Activated naive CD8-positive, alpha-beta T cell (primary cell): ENCODE measurements around the gene TMEM176A.

Experiments
- H3K27ac Mint-ChIP-seq: one replicate; pipeline ENCODE4 v1.8.0; 2021; ENCODE audit warnings: mixed read lengths
- H3K27me3 Mint-ChIP-seq: one replicate; pipeline ENCODE4 v1.8.0; 2021; ENCODE audit warnings: mixed read lengths
- H3K36me3 Mint-ChIP-seq: one replicate; pipeline ENCODE4 v1.8.0; 2021; ENCODE audit warnings: mixed read lengths
- H3K4me1 Mint-ChIP-seq: one replicate; pipeline ENCODE4 v1.8.0; 2021; ENCODE audit warnings: low read depth, mixed read lengths
- H3K4me3 Mint-ChIP-seq: one replicate; pipeline ENCODE4 v1.8.0; 2021; ENCODE audit warnings: mild to moderate bottlenecking, mixed read lengths
- H3K9me3 Mint-ChIP-seq: one replicate; pipeline ENCODE4 v1.8.0; 2021; ENCODE audit warnings: low read depth, mixed read lengths

Gene TMEM176A

DNA sequence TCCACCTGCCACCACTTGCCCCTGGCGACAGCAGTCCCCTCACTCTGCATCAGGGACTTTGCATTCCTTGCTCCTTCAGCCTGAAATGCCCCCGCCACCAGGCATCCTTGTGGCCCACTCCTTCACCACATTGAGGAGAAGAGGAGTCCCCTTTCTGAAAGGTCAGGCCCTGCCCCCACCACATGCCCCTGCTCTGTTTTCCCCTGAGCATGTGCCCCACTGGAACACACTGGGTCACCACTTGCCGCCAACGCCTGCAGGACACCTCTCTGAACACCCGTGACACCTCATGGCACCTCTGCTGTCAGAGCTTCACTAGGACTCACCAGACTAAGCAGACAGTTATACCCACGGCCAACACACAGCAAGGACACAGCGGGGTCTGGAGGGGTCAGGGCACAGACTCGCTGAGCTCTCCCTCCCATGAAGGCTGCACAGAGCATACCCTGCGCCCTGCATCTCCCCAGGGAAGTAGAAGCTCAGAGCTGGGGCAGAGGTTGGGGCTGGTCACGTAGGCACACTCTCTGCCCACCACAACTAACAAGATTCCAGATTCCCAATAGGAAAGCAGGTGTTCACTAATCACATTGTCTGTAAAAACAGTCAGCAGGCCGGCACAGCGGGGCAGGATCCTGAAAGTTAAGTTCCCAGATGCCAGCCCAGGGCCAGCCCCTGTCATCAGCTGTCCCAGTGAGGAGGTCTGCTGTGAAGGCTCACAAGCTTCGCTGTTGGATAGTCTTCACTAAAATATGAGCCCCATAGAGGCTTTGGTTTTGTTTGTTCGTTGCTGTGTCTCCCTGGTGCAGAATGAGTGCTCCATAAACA is 45.9 kb downstream of the TMEM176A start:
- no peak overlapping the region for H3K27ac Mint-ChIP-seq
- peaks cover 8% of the 10 kb centered on the region for H3K27me3 Mint-ChIP-seq
- H3K4me1 Mint-ChIP-seq = no peaks in the 10 kb centered on the region
- H3K4me3 Mint-ChIP-seq = no peak overlapping the region
- H3K36me3 Mint-ChIP-seq = no peaks in the 10 kb centered on the region
- no peaks in the 10 kb centered on the region for H3K9me3 Mint-ChIP-seq

DNA sequence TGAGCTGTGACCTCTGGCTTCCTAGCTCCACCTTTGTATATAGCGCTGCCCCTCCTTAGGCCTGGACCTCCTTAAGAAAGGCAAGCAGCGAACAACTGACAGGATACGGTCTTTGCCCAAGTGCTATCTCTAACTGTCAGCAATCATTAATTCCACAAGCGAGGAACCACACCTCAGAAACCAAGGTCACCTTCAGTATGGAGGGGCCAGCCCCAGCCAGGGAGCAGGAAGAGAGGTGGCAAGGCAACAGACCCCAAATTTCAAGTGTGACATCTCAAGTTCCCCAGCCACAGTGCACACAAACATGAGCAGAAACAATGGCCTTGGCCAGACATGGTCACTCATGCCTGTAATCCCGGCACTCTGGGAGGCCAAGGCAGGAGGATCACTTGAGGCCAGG is 47.0 kb downstream of the TMEM176A start:
- no peaks in the 10 kb centered on the region for H3K9me3 Mint-ChIP-seq
- H3K27me3 Mint-ChIP-seq = peaks cover 13% of the 10 kb centered on the region
- no peak overlapping the region for H3K4me3 Mint-ChIP-seq
- H3K36me3 Mint-ChIP-seq = no peaks in the 10 kb centered on the region
- H3K4me1 Mint-ChIP-seq = peaks cover 2% of the 10 kb centered on the region
- no peak overlapping the region for H3K27ac Mint-ChIP-seq

DNA sequence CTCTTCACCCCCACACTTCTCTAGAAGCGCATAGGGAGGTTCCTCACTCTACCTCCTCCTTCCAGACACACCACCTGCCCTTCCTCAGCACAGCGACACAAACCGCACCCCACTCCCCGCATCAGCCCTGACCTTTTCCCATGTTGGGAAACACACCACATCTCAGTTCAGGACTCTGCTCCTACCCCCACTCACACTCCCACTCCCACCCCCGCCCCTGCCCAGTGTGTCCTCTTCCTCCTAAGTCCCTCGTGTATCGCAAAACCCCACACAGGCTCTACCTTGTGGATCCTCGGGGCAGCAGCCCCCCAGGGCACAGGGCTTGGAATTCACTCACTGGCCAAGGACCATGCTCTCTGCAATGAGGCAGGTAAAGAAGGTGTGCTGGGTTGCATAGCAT is 47.5 kb downstream of the TMEM176A start:
- H3K27me3 Mint-ChIP-seq = peaks cover 17% of the 10 kb centered on the region
- H3K4me1 Mint-ChIP-seq = peaks cover 2% of the 10 kb centered on the region
- H3K9me3 Mint-ChIP-seq = no peaks in the 10 kb centered on the region
- no peak overlapping the region for H3K27ac Mint-ChIP-seq
- H3K4me3 Mint-ChIP-seq = no peak overlapping the region
- H3K36me3 Mint-ChIP-seq = no peaks in the 10 kb centered on the region

DNA sequence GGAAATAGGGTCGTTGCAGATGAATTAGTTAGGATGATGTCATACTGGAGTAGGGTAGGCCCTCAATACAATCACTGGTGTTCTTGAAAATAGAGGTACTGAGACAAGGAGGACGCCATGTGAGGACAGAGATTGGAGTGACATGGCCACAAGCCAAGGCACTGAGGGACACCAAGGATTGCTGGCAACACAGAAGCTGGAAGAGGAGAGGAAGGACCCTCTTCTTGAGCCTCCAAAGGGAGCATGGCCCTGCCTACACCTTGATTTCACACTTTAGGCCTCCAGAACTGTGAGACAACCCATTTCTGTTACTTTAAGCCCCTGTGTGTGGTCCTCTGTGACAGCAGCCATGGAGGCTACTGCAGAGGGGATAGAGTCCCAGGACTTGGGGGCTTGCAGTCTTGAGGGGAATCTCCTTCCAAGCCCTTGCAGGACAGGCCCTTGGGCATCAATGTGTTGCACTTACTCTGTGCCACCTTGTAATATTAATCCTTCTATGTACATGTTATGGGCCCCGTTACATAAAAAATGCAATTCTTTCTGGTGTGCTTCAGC is 48.1 kb downstream of the TMEM176A start:
- Mint-ChIP-seq H3K27me3 (peaks cover 17% of the 10 kb centered on the region), H3K4me3 (no peak overlapping the region), H3K27ac (no peak overlapping the region)

DNA sequence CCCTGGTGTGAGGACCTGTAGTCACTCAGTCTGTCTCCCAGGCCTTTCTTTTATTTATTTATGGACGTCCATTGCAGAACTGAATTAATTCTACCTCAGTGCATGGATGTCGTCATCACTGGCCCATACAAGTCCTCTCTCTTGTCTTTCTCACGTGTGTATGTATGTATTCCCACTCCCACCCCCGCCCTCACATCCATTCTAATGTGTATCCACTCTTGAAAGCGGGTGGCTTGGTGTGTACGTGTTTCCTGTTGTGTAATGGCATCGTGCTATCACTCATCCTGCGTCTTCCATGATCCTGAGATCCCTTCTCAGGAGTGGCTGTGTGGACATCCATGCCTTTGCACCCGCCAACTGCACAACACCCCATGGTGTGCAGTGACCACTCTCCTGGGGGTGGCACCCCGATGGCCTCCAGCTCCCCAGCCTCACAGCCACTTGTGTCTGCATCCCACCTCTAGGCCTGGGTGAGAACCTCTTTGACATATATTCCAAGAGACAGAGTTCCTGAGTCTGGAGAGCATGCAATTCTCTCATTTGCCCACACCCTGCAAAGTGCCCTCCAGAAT is 48.7 kb downstream of the TMEM176A start:
- Mint-ChIP-seq H3K4me1 (peaks cover 2% of the 10 kb centered on the region), H3K27ac (no peak overlapping the region), H3K36me3 (no peaks in the 10 kb centered on the region), H3K27me3 (peaks cover 17% of the 10 kb centered on the region), H3K4me3 (no peak overlapping the region), H3K9me3 (no peaks in the 10 kb centered on the region)

More for the DNA sequence above, 48.1 kb downstream of the TMEM176A start:
- Mint-ChIP-seq H3K9me3 (no peaks in the 10 kb centered on the region), H3K36me3 (no peaks in the 10 kb centered on the region), H3K4me1 (peaks cover 2% of the 10 kb centered on the region)

DNA sequence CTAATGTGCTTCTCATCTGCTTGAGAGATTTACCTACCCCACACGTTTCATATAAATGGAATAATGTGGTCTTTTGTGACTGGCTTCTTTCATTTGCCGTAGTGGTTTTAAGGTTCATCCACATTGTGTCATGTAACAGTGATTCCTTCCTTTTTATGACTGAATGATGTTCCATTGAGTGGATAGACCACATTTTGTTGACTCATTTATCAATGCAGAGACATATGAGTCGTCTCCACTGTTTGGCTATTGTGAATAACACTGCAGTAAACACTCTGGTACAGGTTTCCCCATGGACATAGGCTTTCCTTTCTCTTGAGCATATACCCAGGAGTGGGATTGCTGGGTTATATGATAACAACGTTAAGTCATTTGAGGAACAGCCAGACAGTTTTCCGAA is 49.7 kb downstream of the TMEM176A start:
- Mint-ChIP-seq H3K4me1 (peaks cover 2% of the 10 kb centered on the region), H3K27me3 (peaks cover 17% of the 10 kb centered on the region), H3K4me3 (no peak overlapping the region), H3K36me3 (no peaks in the 10 kb centered on the region), H3K9me3 (no peaks in the 10 kb centered on the region), H3K27ac (no peak overlapping the region)

DNA sequence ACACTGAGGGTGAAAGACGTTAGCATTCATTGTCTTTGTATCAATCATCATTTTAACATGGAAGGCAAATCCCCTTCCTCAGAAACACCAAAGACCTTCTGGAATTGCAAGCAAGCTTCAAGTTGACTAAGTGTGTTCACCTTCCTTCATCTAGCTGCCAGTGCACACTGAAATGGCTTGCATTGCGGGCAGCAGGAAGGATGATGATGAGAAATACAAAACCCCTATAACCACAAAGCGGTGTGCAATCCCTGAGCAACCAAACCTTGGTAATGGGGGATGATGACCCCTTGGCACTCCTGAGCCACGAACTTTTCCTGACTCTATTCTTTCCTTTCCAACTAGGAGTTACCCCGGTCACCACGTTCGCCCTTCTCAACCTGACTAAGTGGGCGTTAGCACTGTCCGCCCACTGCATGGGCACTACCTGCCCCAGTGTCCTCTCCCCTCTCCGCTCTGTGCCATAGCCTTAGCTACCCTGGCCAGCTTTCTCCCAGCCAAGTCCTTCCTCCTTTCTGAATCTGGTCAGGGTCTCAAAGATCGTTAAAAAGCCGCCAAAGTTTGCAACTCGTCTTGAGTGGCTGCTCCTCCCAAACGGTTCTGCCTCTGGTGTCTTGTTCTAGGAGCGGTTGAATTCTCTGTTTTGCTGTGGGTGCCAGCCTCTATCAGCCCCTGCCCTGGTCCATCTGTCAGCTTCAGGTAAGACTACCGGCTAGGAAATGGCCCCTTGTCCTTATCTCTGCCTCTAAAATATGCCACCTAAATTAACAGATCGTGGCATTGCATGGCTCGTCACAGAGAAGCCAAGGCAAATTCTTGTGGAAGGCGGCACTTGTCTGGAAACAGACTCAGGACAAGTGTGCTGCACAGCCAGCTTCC is 51.2 kb downstream of the TMEM176A start:
- peaks cover 21% of the 10 kb centered on the region for H3K27me3 Mint-ChIP-seq
- H3K27ac Mint-ChIP-seq = no peak overlapping the region
- peaks cover 2% of the 10 kb centered on the region for H3K4me1 Mint-ChIP-seq
- no peaks in the 10 kb centered on the region for H3K9me3 Mint-ChIP-seq
- no peak overlapping the region for H3K4me3 Mint-ChIP-seq
- H3K36me3 Mint-ChIP-seq = no peaks in the 10 kb centered on the region

DNA sequence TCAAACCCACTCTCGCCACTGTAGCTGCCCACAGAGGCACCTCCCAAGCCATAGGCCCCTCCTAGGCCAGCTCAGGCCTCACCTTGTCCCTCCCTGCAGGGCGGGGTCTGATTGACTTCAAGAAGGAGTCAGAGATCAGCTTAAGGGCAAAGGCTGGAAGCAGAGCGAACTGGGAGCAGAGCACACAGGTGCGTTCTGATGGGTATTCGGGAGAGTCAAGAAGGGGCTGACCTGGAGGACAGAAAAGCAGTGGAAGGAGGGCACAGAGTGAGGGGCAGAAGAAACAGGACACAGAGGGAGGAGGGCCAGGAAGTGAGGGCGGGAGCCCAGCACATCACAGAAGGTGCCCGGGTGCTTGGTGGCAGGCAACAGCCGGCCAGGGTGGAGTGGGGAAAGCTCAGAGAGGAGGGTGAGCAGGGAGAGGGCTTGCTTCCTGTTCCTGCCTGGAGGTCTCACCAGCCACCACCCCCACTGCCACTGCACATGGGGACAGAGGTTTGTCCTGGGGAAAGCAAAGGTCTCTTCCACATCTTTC is 51.9 kb downstream of the TMEM176A start, which contains the start of gene AOC1:
AOC1 (plus strand) TSS at position 147 of the 535 bp plus-strand sequence. CDS start 3,954 bp downstream, outside the sequence.
- H3K4me1 Mint-ChIP-seq = peaks cover 2% of the 10 kb centered on the region
- no peaks in the 10 kb centered on the region for H3K9me3 Mint-ChIP-seq
- peaks cover 21% of the 10 kb centered on the region for H3K27me3 Mint-ChIP-seq
- no peak within 1 kb of the TSS for H3K4me3 Mint-ChIP-seq
- no peaks in the 10 kb centered on the region for H3K36me3 Mint-ChIP-seq
- H3K27ac Mint-ChIP-seq = no peak within 1 kb of the TSS

DNA sequence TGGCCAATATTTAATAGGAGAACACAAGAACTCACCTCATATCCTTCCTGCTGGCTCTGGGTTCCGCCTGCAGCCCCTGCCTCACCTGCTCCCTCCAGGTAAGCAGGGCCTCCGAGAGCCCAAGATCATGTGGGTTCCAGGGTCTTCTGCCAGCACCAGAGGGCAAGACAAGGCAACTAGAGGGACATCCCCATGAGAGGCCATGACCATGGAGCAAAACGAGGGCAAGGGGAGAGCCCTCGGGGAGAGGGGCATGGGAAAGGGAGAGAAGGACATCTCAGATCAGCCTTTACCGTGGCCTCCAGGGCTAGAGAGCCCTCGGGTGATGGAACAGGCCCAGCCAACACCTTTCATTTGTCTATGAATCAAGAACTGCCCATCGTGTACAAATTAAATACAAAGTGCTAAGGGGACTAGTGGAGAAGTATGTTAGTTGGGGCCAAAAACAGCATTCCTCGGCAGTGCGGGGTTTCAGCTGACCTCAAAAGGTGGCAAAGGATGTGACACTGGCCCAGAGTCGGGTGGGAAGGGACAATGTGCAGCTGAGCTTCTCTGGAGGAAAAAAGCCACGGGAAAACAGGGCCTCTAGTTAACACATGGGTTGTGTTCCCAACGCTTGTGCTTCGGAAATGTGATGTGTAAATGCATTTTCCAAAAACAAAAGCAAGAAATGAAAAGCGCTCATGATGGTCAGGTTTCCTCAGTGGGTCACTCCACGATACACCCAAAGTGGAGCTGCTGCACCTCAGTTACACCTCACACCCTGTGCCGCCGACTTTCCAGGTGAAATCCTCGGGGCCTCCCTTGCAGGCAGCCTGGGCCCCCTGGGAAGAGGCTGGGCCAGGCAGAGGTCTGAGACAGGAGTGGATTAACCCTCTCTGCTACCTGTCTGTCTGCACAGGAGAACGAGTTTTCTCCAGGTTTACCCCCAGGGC is 53.8 kb downstream of the TMEM176A start:
- Mint-ChIP-seq H3K27me3 (peaks cover 21% of the 10 kb centered on the region), H3K27ac (no peak overlapping the region), H3K9me3 (no peaks in the 10 kb centered on the region), H3K4me3 (no peak overlapping the region), H3K4me1 (peaks cover 2% of the 10 kb centered on the region), H3K36me3 (no peaks in the 10 kb centered on the region)
